Subcutaneous abdominal adipose tissue (tissue), 5 donors: ENCODE data around the gene NLE1.
"Not testable (repeated sequence)": the region's sequence is repeated elsewhere in the genome, so short reads cannot be mapped to it uniquely, and the experiment has no call there.

Source experiments
- H3K27ac ChIP-seq: one replicate; pipeline ENCODE4 v1.7.0; 2013; ENCODE audit warnings: low read depth, mild to moderate bottlenecking, inconsistent platforms, low read length, moderate library complexity
- H3K27me3 ChIP-seq, 5 donors: one replicate each; pipeline ENCODE4 v1.7.0; 2013; ENCODE audit warnings: low read length in 5 of 5, inconsistent platforms in 1 of 5; ENCODE audit not compliant: control insufficient read depth in 5 of 5, insufficient read depth in 4 of 5
- H3K36me3 ChIP-seq, 5 donors: one replicate each; pipeline ENCODE4 v1.7.0; 2013; ENCODE audit warnings: low read length in 5 of 5; ENCODE audit not compliant: control insufficient read depth in 5 of 5, insufficient read depth in 5 of 5
- H3K4me1 ChIP-seq, 5 donors: one replicate each; pipeline ENCODE4 v1.7.0; 2013; ENCODE audit warnings: low read length in 5 of 5, mild to moderate bottlenecking in 3 of 5, moderate library complexity in 1 of 5; ENCODE audit not compliant: control insufficient read depth in 5 of 5, insufficient read depth in 5 of 5
- H3K4me3 ChIP-seq, 5 donors: one replicate each; pipeline ENCODE4 v1.7.0; 2013; ENCODE audit warnings: low read length in 5 of 5, low read depth in 1 of 5
- H3K9ac ChIP-seq, 5 donors: one replicate each; pipeline ENCODE4 v1.7.0; 2013; ENCODE audit warnings: low read length in 5 of 5, mild to moderate bottlenecking in 4 of 5, moderate library complexity in 3 of 5
- H3K9me3 ChIP-seq, 5 donors: one replicate each; pipeline ENCODE4 v1.7.0; 2013; ENCODE audit warnings: low read length in 5 of 5; ENCODE audit not compliant: control insufficient read depth in 5 of 5
- donor health status: healthy.
- donor health status: healthy.
- donor health status: healthy.
- donor health status: healthy.
- donor health status: healthy.

Gene NLE1

DNA sequence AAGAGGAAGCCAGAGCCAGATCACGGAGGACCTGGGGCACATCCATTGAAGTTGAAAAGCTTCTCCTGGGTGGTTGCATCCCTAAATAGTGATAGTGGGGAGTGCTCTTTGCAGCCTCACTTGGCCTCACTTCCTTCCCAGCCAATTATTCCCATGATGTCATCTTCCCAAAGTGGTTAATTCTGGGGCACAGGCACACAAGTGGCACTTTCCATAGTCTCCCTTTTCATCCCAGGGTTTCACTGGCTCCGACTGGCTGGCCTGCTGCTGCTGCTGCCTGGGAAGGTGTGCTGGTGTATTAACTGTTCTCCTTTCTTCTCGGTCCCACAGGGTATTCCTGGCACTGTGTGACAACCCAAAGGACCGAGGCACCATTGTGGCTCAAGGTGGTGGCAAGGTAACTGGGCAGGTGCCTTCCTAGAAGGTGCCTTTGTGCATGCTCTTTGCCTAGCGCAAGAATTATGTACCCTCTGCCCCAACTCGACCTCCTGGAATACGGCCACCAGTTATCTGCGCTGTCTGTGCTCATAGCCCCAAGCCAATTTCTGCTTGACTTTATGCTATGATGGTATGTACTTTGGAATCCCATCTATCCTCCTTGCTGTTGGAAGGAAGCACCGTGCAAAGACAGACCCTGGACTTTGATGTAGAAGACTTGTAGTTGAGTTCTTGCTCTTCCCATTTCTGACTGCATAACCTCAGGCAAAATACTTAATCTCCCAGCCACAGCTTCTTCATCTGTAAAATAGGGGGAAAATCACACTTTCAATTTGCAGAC lies 33.7 kb upstream of the NLE1 start:
- no peaks in the 10 kb centered on the region for H3K27me3 ChIP-seq
- no peaks in the 10 kb centered on the region for H3K9me3 ChIP-seq
- H3K9ac ChIP-seq: no peak overlapping the region
- peaks cover 0 to 6% (median 0%) of the 10 kb centered on the region in 5 donors for H3K4me1 ChIP-seq
- H3K36me3 ChIP-seq: no peaks in the 10 kb centered on the region
- H3K27ac ChIP-seq: no peak overlapping the region
- H3K4me3 ChIP-seq: no peak overlapping the region

DNA sequence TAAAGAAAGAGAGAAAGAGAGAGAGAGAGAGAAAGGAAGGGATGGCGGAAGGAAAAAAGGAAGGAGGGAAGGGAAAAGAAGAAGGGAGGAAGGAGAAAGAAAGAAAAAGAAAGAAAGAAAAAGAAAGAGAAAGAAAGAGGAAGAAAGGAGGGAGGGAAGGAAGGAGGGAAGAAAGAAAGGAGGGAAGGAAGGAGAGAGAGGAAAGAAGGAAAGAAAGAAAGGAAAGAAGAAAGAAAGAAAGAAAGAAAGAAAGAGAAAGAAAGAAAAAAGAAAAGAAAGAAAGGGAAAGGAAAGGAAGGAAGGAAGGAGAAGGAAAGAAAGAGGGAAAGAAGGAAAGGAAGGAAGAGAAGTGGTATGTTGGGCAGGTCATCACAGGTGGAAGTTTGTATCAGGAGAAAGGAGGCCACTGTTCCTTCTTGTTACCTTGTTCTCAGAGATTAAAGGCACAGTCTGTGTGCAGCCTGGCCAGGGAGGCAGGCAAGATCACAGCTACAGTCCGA lies 32.8 kb upstream of the NLE1 start:
- H3K4me3 ChIP-seq: no peak overlapping the region
- no peaks in the 10 kb centered on the region for H3K27me3 ChIP-seq
- no peaks in the 10 kb centered on the region for H3K36me3 ChIP-seq

DNA sequence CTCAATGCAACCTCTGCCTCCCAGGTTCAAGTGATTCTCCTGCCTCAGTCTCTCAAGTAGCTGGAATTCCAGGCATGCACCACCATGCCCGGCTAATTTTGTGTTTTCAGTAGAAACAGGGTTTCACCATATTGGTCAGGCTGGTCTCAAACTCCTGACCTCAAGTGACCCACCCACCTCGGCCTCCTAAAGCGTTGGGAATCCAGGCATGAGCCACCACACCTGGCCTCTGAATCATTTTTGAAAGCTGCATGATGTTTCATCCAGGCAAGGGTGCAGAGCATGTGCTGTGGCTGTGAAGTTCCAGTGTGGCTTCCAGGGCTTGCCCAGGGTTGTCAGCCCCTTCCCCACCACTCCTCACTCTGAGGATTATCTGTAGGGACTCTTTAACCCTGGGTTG lies 30.2 kb upstream of the NLE1 start:
- not testable (repeated sequence) for H3K4me3 ChIP-seq, H3K27me3 ChIP-seq, H3K27ac ChIP-seq, H3K36me3 ChIP-seq, H3K9ac ChIP-seq, H3K9me3 ChIP-seq
- H3K4me1 ChIP-seq: peaks cover 0 to 13% (median 0%) of the 10 kb centered on the region in 5 donors

More for the DNA sequence above, 32.8 kb upstream of the NLE1 start:
- no peak overlapping the region for H3K9ac ChIP-seq
- H3K27ac ChIP-seq: no peak overlapping the region
- H3K4me1 ChIP-seq: peaks cover 0 to 6% (median 0%) of the 10 kb centered on the region in 5 donors
- no peaks in the 10 kb centered on the region for H3K9me3 ChIP-seq

DNA sequence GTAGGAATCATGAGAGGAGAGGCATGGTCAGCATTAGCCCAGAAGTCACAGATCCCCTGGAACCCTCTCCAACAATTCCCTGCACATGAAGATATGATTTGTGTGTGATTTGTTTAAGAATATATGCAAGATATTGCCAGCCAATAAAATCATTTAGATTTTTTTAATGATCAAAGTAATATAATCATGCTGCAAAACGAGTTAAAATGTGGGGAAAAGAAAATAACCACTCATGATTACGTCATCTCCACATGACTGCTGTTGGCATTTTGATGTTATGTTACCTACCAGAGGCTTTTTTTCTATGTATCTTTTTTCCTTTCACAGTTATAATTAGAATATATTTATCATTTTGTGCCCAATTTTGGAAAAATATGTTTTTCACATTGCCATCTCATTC lies 29.7 kb upstream of the NLE1 start:
- H3K4me3 ChIP-seq: no peak overlapping the region
- no peaks in the 10 kb centered on the region for H3K9me3 ChIP-seq
- H3K4me1 ChIP-seq: peaks cover 0 to 17% (median 0%) of the 10 kb centered on the region in 5 donors
- H3K27ac ChIP-seq: no peak overlapping the region
- no peak overlapping the region for H3K9ac ChIP-seq
- H3K27me3 ChIP-seq: no peaks in the 10 kb centered on the region
- H3K36me3 ChIP-seq: no peaks in the 10 kb centered on the region

DNA sequence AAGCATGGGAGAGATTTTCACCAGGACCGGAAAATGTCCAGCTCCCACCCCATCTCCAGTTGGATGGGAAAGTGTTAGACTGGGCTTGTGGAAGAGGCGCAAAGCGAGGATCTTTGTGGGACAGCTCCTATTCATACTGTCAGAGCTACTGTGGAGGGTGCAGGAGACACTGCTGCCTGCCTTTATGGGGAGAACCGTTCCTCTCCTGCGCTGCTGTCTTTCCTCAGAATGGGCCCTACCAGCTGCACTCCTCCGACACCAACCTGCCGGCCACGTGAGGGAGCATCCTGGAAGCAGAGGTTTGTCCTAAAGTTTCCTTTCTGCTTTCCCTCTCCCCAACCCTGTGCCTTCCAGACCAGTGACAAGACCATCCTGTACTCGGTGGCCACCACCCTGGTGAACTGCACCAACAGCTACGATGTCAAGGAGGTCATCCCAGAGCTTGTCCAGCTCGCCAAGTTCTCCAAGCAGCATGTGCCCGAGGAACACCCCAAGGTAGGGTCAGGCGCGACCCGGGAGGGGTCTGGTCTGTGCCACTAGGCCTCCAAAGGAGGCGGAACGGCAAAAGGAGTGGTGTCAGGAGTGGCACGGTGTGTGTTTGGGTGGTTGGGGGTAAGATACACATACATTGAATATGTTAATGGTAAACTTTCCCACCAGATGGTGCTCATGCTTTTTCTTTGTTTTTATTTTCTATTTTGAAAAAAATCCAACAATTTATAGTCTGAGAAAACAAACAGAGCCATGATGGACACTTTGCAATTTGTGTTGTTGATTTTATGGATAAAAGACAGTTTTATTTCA lies 29.1 kb upstream of the NLE1 start:
- Histone ChIP-seq H3K4me3 (no peak overlapping the region), H3K36me3 (no peaks in the 10 kb centered on the region), H3K9me3 (no peaks in the 10 kb centered on the region), H3K9ac (no peak overlapping the region), H3K27ac (no peak overlapping the region), H3K27me3 (no peaks in the 10 kb centered on the region), H3K4me1 (peaks cover 0 to 17% (median 0%) of the 10 kb centered on the region in 5 donors)

DNA sequence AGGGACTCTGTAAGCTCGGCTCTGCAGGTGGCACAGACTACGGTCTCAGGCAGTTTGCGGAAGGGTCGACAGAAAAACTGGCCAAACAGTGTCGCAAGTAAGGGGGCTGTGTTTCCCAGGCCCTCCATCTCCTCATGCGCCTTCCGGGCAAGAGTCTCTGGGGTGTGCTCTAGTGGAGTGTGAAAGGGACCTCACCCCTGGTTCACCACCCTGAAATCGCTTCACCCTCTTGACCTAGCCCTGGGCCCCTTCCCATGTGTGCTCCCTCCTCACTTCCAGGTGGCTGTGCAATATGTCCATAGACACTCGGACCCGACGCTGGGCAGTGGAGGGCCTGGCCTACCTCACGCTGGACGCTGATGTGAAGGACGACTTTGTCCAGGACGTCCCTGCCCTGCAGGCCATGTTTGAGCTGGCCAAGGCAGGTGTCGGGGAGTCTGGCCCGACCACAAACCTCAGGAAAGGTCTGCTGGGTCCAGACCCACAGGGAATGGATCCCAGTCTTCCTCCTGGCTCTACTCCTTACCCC lies 27.8 kb upstream of the NLE1 start:
- no peak overlapping the region for H3K27ac ChIP-seq
- peaks cover 0 to 17% (median 0%) of the 10 kb centered on the region in 5 donors for H3K4me1 ChIP-seq
- no peaks in the 10 kb centered on the region for H3K36me3 ChIP-seq
- H3K9me3 ChIP-seq: no peaks in the 10 kb centered on the region
- no peaks in the 10 kb centered on the region for H3K27me3 ChIP-seq
- H3K9ac ChIP-seq: no peak overlapping the region
- H3K4me3 ChIP-seq: no peak overlapping the region

DNA sequence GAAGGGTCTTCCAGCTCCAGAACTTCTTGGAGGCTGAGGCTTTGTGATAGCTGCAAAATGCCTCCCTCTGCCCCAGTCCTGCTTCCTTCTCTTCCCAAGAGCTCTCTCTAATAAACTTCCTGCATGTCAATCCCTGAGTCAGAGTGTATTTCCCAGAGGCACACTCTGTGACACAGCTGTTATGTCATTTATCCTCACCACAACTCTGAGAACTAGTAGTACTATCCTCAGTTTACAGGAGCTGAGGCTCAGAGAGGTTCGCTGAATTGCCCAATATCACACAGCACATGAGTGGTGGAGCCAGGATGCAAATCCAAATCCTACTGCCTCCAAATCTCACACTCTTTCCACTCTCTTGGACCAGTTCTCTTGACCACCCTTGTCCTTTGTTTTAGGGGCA lies 25.6 kb upstream of the NLE1 start:
- Histone ChIP-seq H3K27me3 (no peaks in the 10 kb centered on the region), H3K36me3 (no peaks in the 10 kb centered on the region), H3K9ac (no peak overlapping the region), H3K9me3 (no peaks in the 10 kb centered on the region), H3K27ac (no peak overlapping the region), H3K4me3 (no peak overlapping the region), H3K4me1 (peaks cover 0 to 17% (median 0%) of the 10 kb centered on the region in 5 donors)

DNA sequence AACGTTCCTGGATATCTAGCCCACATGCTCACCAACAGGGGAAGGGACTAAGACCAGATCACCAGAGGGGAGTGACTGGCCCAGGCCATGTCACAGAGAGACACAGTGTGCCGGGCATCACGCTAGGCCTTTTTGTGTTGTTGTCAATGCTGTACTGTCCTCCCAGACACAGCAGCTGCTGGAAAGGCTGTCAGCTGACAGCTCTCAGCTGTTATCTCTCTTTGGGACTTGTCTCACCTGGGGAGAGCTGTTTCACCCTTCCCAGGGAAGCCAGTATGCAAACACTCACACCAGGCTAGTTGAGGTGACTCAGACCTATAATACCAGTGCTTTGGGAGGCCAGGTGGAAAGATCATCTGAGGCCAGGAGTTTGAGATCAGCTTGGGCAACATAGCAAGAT lies 24.9 kb upstream of the NLE1 start:
- no peaks in the 10 kb centered on the region for H3K27me3 ChIP-seq
- H3K9me3 ChIP-seq: no peaks in the 10 kb centered on the region
- peaks cover 0 to 17% (median 0%) of the 10 kb centered on the region in 5 donors for H3K4me1 ChIP-seq
- H3K9ac ChIP-seq: no peak overlapping the region
- H3K36me3 ChIP-seq: no peaks in the 10 kb centered on the region
- no peak overlapping the region for H3K27ac ChIP-seq
- H3K4me3 ChIP-seq: no peak overlapping the region

DNA sequence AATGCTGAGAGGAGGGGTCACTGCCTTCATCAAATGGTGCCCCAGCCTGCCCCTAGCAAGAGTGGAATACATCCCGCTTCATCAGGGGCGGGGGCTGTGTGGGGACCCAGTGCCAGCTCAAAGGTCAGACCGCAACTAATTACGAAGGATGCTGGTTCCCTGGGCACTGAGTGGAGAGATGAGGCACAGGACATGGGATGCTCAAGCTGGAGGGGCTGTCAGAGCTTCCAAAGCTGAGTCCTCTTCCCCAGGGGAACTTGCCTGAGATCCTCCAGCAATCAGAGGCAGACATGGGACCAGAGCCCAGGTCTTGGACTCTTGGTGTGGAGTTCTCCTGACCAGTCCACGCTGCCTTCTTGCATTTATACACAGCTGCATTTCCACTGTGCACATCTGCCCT lies 24.4 kb upstream of the NLE1 start:
- Histone ChIP-seq H3K36me3 (no peaks in the 10 kb centered on the region), H3K9ac (no peak overlapping the region), H3K27me3 (no peaks in the 10 kb centered on the region), H3K4me3 (no peak overlapping the region), H3K9me3 (no peaks in the 10 kb centered on the region), H3K27ac (no peak overlapping the region), H3K4me1 (peaks cover 0 to 15% (median 0%) of the 10 kb centered on the region in 5 donors)

DNA sequence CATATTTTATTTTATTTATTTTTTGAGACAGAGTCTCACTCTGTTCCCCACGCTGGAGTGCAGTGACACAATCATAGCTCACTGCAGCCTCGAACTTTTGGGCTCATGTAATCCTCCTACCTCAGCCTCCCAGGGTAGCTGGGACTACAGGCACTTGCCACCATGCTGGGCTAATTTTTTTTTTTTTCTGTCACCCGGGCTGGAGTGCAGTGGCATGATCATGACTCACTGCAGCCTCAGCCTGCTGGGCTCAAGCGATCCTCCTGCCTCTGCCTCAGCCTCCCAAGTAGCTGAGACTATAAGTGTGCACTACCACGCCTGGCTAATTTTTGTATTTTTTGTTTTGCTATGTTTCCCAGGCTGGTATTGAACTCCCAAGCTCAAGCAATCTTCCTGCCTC lies 22.6 kb upstream of the NLE1 start:
- no peaks in the 10 kb centered on the region for H3K27me3 ChIP-seq

More for the DNA sequence above, 22.6 kb upstream of the NLE1 start:
- Histone ChIP-seq H3K9me3 (no peaks in the 10 kb centered on the region), H3K36me3 (no peaks in the 10 kb centered on the region), H3K4me1 (peaks cover 0 to 11% (median 0%) of the 10 kb centered on the region in 5 donors), H3K9ac (no peak overlapping the region), H3K4me3 (no peak overlapping the region), H3K27ac (no peak overlapping the region)
